Progenitor cell of endocrine pancreas (in vitro differentiated cells): Measurements from ENCODE around the gene ICE1. TPM values are rescaled to one million over a fixed set of nuclear protein-coding genes. Genes with fewer than 3 reads are reported as not detected.

Source experiments
- DNase-seq: peaks from one replicate; pipeline ENCODE4 v3.0.0; 2021; ENCODE audit warnings: low spot score; ENCODE audit not compliant: unreplicated experiment
- H3K27ac Mint-ChIP-seq: 2 replicates; pipeline ENCODE4 v1.8.0; 2021; ENCODE audit warnings: mild to moderate bottlenecking, moderate library complexity, mixed read lengths
- H3K27me3 Mint-ChIP-seq: 2 replicates; pipeline ENCODE4 v1.8.0; 2021; ENCODE audit warnings: mixed read lengths
- H3K36me3 Mint-ChIP-seq: 2 replicates; pipeline ENCODE4 v1.8.0; 2022; ENCODE audit warnings: mixed read lengths; ENCODE audit not compliant: insufficient read depth
- H3K4me1 Mint-ChIP-seq: 2 replicates; pipeline ENCODE4 v1.8.0; 2021; ENCODE audit warnings: low read depth, mixed read lengths
- H3K4me3 Mint-ChIP-seq: 2 replicates; pipeline ENCODE4 v1.8.0; 2021; ENCODE audit warnings: low read depth, mild to moderate bottlenecking, moderate library complexity, mixed read lengths
- H3K9me3 Mint-ChIP-seq: 2 replicates; pipeline ENCODE4 v1.8.0; 2021; ENCODE audit warnings: low read depth, mixed read lengths
- total RNA-seq: library from RNA; stranded (reverse); gene quantifications from 2 replicates; pipeline ENCODE4 v1.2.1, GENCODE V29; 2021
- TF ChIP-seq, protein P1 (sequence below): fragments of 200-600 bp; sonication (generic); IDR thresholded peaks from one replicate; pipeline ENCODE4 v1.5.0; 2021; ENCODE audit warnings: antibody characterized with exemption, mild to moderate bottlenecking; ENCODE audit not compliant: unreplicated experiment

Gene ICE1
- total RNA-seq, 1 donor from 2014 or later = 40.0 TPM

DNA sequence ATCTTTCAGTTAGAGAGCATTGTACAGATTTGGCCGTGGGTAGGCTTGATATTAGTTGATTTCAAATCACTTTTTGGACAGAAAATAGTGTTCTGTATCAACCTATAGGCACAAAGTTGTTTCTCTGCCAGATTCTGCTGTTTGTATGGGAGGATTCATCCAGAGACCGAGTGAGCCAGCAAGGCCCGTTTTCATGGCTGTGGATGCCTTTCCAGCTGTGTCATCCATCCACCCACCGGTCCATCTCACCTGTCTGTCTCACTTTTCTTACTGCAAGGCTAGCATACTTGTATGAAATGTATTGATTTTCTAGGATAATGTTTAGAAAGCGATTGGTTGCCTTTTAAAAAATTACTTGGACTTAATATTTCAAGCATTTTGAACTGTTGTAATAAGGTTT, 34.4 kb downstream of the ICE1 start:
- Mint-ChIP-seq H3K27me3 (no peaks in the 10 kb centered on the region), H3K27ac (no peak overlapping the region), H3K4me1 (peaks cover 3% of the 10 kb centered on the region), H3K36me3 (peaks cover 36% of the 10 kb centered on the region), H3K9me3 (no peaks in the 10 kb centered on the region), H3K4me3 (no peak overlapping the region)
- DNase-seq = no peak
- TF ChIP-seq, protein P1, sequence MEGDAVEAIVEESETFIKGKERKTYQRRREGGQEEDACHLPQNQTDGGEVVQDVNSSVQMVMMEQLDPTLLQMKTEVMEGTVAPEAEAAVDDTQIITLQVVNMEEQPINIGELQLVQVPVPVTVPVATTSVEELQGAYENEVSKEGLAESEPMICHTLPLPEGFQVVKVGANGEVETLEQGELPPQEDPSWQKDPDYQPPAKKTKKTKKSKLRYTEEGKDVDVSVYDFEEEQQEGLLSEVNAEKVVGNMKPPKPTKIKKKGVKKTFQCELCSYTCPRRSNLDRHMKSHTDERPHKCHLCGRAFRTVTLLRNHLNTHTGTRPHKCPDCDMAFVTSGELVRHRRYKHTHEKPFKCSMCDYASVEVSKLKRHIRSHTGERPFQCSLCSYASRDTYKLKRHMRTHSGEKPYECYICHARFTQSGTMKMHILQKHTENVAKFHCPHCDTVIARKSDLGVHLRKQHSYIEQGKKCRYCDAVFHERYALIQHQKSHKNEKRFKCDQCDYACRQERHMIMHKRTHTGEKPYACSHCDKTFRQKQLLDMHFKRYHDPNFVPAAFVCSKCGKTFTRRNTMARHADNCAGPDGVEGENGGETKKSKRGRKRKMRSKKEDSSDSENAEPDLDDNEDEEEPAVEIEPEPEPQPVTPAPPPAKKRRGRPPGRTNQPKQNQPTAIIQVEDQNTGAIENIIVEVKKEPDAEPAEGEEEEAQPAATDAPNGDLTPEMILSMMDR = no peak

DNA sequence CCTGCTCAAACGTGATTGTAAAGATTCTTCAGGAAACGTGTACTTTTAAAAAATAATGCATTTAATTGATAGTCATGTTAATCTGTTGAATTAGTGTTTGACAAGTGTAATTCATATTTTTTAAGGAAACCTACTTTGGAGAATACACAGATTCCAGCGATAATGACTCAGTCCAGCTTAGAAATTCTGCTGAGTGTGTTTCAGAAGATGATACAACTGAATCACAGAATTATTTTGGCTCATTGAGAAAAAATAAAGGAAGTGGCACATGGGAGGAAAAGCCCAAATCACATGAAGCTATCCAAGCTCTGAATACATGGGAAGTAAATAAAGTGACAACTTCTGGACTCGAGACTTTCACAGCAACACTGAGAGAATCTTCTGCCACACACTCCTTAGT, 37.8 kb downstream of the ICE1 start:
- TF ChIP-seq, protein P1 = no peak
- no peaks in the 10 kb centered on the region for H3K27me3 Mint-ChIP-seq
- H3K9me3 Mint-ChIP-seq = no peaks in the 10 kb centered on the region
- DNase-seq = no peak
- no peaks in the 10 kb centered on the region for H3K4me1 Mint-ChIP-seq
- no peak overlapping the region for H3K27ac Mint-ChIP-seq
- peaks cover 50% of the 10 kb centered on the region for H3K36me3 Mint-ChIP-seq
- H3K4me3 Mint-ChIP-seq = no peak overlapping the region

DNA sequence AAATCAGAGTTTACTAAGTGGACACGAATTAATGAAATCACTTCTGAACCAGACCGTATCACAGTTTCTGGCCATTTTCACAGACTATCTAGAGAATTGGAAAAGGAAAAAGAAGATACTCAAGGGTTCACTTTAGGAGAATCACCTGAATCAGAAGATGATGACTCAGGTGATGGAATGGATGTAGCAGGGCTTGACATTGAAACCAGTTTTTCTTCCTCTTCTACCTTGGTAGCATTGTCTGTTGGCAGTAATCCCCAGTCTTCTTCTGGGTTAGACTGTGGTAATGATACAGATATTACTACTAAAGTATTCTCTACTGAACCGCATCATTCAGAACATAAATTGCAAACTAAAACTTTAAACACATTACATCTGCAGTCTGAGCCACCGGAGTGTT, 38.5 kb downstream of the ICE1 start:
- TF ChIP-seq, protein P1 = no peak
- no peak overlapping the region for H3K27ac Mint-ChIP-seq
- no peak for DNase-seq
- H3K4me3 Mint-ChIP-seq = no peak overlapping the region
- H3K9me3 Mint-ChIP-seq = no peaks in the 10 kb centered on the region
- no peaks in the 10 kb centered on the region for H3K4me1 Mint-ChIP-seq
- H3K27me3 Mint-ChIP-seq = no peaks in the 10 kb centered on the region
- H3K36me3 Mint-ChIP-seq = peaks cover 48% of the 10 kb centered on the region

DNA sequence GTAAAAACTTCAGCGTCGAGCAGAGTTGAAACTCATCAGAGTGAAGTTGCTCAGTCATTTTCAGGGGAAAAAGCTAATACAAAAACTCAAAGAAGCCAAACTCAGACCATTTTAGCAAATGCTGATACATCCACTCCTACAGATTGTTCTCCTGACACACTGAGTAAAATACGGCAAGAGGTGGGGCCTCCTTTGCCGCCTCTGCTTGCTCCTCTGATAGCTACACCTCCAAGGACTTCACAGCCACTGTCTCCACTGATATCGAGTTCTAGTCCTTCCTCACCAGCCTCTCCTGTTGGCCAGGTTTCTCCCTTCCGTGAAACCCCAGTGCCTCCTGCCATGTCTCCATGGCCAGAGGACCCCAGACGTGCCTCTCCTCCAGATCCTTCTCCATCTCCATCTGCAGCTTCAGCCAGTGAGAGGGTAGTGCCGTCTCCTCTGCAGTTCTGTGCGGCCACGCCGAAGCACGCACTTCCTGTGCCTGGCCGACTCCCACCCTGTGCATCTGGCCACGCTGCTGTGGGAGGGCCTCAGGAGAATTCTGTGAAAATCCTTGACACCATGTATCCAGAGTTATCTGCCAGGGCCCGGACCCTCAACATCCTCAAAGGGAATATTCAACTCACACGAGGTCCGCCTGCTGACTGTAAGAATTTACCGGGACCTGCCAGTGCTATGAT, 41.7 kb downstream of the ICE1 start:
- H3K4me3 Mint-ChIP-seq = no peak overlapping the region
- peaks cover 41% of the 10 kb centered on the region for H3K36me3 Mint-ChIP-seq
- H3K4me1 Mint-ChIP-seq = no peaks in the 10 kb centered on the region

DNA sequence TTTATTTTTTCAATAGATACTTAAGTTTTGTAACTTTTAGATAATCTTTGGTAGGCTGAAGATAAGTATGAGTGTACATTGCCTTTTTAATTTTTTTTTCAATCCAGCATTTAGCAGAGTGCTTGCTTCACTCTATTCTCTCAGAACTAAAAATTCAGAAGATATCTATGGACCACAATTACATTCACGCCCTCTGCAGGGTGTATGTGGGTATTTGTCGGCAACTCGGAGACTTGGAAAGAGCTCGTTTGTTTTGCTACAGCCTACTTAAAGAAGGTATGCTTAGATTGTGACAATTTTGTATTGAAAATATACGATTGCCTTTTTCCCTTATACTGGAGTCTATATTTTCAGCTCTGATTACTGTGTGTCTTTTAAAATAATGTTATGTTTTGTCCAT, 43.8 kb downstream of the ICE1 start:
- Mint-ChIP-seq H3K36me3 (peaks cover 25% of the 10 kb centered on the region), H3K4me3 (no peak overlapping the region), H3K4me1 (no peaks in the 10 kb centered on the region), H3K27me3 (no peaks in the 10 kb centered on the region), H3K27ac (no peak overlapping the region), H3K9me3 (no peaks in the 10 kb centered on the region)
- TF ChIP-seq, protein P1 = peak; percentile 22
- no peak for DNase-seq

More for the DNA sequence above, 41.7 kb downstream of the ICE1 start:
- H3K27ac Mint-ChIP-seq = peak overlapping the region; percentile 44
- TF ChIP-seq, protein P1 = no peak
- DNase-seq = no peak
- H3K9me3 Mint-ChIP-seq = no peaks in the 10 kb centered on the region
- H3K27me3 Mint-ChIP-seq = no peaks in the 10 kb centered on the region
